Stimulated activated CD4-positive, alpha-beta T cell treated with anti-CD3 and anti-CD28 coated beads, Interleukin-15, amount 100 ng/mL, for 48 hours (primary cell): ENCODE results near the gene SRD5A3.

Source experiments
- DNase-seq, 2 donors: peaks; one replicate each; pipeline ENCODE4 v3.0.0-alpha.2; 2020; ENCODE audit warnings: low read depth in 2 of 2

Gene SRD5A3

GRCh38 chr4:55345980-55346850 lies at the start of gene SRD5A3:
SRD5A3 (plus strand) TSS chr4:55346242; CDS start chr4:55346337, 95 bp downstream.
- peak; percentile 52 to 75 for DNase-seq

- DNase-seq = no peak
These were observed 48.7 kb upstream of the SRD5A3 start for GRCh38 chr4:55297346-55297745.

GRCh38 chr4:55303760-55304165 lies 42.3 kb upstream of the SRD5A3 start:
- no peak for DNase-seq

GRCh38 chr4:55304303-55304702 lies 41.7 kb upstream of the SRD5A3 start:
- no peak for DNase-seq

GRCh38 chr4:55308071-55308470 lies 38.0 kb upstream of the SRD5A3 start:
- no peak for DNase-seq

GRCh38 chr4:55311792-55312488 lies 34.1 kb upstream of the SRD5A3 start:
- DNase-seq = no peak

GRCh38 chr4:55312489-55313101 lies 33.4 kb upstream of the SRD5A3 start:
- peak in 1 of 2 donors; percentile 4 for DNase-seq

- no peak for DNase-seq
These were observed 31.8 kb upstream of the SRD5A3 start for GRCh38 chr4:55314141-55314820.

GRCh38 chr4:55318175-55319129 lies 27.6 kb upstream of the SRD5A3 start:
- no peak for DNase-seq

- peak; percentile 38 to 69 for DNase-seq
These were observed 24.3 kb upstream of the SRD5A3 start for GRCh38 chr4:55321707-55322264.

GRCh38 chr4:55323375-55323774 lies 22.7 kb upstream of the SRD5A3 start:
- no peak for DNase-seq

- no peak for DNase-seq
These were observed 19.4 kb upstream of the SRD5A3 start for GRCh38 chr4:55326629-55327028.

GRCh38 chr4:55329012-55329411 lies 17.0 kb upstream of the SRD5A3 start:
- no peak for DNase-seq

- DNase-seq = no peak
These were observed 15.8 kb upstream of the SRD5A3 start for GRCh38 chr4:55330241-55330640.

GRCh38 chr4:55336138-55337034 lies 9.7 kb upstream of the SRD5A3 start:
- DNase-seq = peak in 1 of 2 donors; percentile 10

- DNase-seq = no peak
These were observed 8.1 kb upstream of the SRD5A3 start for GRCh38 chr4:55337944-55338343.

- DNase-seq = no peak
These were observed 7.6 kb upstream of the SRD5A3 start for GRCh38 chr4:55338486-55338885.

GRCh38 chr4:55340266-55340665 lies 5.8 kb upstream of the SRD5A3 start:
- no peak for DNase-seq

GRCh38 chr4:55343887-55344286 lies 2.2 kb upstream of the SRD5A3 start:
- DNase-seq = no peak
